GM18873 (cell line): ENCODE results near the gene WWOX.

Source experiments
- ATAC-seq: cut with Tn5 transposase; IDR thresholded peaks from one replicate; pipeline ENCODE4 v1.9.1; 2021; ENCODE audit warnings: mild to moderate bottlenecking, moderate library complexity, moderate number of reproducible peaks; ENCODE audit not compliant: unreplicated experiment, low FRiP score

WWOX gene

DNA sequence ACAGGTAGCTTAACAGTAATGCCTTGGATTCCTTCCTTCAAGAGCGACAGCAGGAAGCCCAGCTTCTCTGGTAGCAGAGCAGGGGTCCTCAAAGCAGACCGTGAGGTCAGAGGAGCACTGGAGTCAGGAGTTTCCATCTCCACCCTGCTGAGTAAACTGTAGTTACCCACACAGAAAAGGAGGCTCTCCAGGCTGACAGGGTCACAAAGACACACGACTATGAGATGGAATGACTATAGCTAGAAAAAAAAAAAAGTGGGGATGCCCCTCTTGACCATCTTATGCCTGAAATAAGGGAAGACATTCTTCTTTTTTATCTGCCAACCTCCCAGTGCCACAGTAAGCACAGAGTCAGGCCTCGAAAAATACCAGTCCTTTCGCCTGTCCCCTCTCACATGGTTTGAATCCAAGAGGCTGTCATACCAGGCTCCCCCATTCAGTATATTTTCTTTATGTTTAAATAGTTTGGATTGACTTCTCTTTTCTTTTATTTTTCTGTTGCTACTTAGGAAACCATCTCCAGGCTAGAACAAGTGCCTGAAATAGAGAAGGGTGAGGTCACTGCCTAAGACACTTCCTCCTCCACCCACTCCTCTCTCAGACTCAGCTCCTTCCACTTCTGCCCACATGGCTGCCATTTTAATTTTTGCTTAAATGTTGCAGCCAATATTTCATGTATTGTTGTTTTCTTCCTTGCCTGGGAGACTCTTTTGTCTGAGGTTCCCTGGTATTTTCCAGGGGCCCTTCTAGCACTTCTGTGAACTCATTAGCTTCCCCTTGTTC is 793.7 kb downstream of the WWOX start:
- no peak for ATAC-seq

DNA sequence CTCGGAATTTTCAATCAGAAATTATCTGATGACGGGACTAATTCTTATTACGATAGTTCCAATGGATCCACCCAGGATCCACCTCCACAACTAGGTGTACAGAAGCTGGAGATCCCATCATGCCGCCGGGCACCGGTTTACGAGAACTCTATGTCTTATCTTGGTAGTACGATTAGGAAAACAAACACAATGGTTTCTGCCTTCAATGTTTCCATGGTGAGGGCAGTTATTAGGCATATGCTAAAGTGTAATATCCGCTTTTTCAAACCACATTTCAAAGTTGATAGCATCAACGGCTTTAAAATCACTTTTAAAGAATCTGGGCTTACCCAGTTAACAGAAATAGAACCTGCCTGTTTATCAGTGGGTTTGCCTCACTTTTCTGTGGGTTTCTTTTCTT is 795.4 kb downstream of the WWOX start:
- no peak for ATAC-seq

- no peak for ATAC-seq
These were observed 796.2 kb downstream of the WWOX start for GRCh38 chr16:78895681-78896080.

DNA sequence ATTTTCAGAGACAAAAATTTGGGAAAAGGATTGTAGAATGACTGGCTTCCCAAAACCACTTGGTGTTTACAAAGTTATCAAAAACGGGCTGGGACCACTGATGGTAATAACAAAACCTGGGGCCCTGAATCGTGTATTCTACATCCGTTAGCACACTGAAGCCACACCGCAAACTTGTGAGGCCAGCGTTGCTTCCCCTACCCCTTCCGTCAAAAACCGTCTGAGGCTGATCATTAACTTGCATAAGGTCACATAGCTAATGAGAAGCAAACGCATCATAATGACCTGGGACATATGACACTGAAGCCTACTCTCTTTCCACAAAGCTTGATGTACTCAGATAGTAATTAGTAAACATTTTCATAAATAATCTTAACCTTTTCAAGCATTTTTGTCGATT is 796.8 kb downstream of the WWOX start:
- ATAC-seq = no peak

- ATAC-seq = no peak
These were observed 797.8 kb downstream of the WWOX start for GRCh38 chr16:78897299-78897698.

DNA sequence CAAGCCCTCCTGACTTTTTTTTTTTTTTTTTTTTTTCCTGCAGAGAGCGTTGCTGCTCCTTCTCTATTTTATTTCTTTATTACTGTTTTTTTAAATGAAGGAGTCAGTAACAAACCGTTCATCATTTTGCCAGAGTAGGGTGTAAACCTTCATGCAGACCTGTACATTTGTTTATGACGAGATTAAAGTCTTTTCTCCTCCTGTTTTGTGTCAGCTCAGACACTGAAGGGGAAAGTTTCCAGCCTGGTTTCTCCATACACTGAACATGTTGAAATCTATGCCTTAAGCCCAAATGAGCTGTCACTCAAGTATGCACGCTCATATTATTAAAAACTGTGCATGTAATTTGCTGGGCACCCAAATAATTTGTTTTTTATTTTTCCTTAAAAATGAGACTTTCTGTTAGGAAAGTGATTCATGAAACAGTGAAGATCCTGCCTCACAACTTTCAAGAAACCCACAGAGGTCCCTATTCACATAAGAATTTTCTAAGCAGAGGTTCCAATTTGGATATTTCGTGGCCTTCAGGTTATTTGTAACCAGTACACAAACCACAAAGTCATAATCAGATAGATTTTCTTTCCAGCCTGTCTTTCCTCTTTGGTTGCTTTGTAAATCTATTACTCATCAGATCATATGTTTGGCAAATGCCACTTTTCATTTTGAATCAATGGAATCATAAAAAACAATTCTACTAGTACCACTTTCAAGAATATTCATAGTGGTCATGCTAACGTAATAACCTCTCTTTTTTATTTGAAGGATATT is 800.8 kb downstream of the WWOX start:
- no peak for ATAC-seq

- ATAC-seq = no peak
These were observed 801.5 kb downstream of the WWOX start for GRCh38 chr16:78900966-78901365.

DNA sequence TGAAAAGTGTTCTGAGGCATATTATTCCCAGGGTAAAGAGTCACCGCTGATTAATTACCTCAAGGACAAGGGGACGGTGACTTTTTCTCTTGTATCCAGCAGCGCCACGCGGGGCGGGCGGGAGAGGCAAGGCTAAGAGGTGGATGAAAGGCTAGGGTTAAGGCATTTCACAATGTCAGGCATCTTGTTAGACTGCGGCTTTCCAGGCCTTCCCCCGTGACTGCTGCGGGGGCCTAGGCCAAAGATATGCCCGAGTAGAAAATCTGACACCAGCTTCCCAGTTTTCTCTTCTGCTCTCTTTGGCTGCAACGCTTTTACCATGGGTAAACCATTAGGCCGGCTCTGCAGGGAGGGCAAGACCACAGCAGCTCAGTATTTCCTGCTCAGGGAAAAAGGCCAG is 802.9 kb downstream of the WWOX start:
- ATAC-seq = no peak

GRCh38 chr16:78903237-78903636 is 803.8 kb downstream of the WWOX start:
- ATAC-seq = no peak

- no peak for ATAC-seq
These were observed 804.4 kb downstream of the WWOX start for GRCh38 chr16:78903843-78904242.

GRCh38 chr16:78906135-78906534 is 806.7 kb downstream of the WWOX start:
- ATAC-seq = no peak

- no peak for ATAC-seq
These were observed 809.8 kb downstream of the WWOX start for GRCh38 chr16:78909226-78909625.

- no peak for ATAC-seq
These were observed 816.4 kb downstream of the WWOX start for GRCh38 chr16:78915811-78916345.

GRCh38 chr16:78916928-78917545 is 817.6 kb downstream of the WWOX start:
- no peak for ATAC-seq

DNA sequence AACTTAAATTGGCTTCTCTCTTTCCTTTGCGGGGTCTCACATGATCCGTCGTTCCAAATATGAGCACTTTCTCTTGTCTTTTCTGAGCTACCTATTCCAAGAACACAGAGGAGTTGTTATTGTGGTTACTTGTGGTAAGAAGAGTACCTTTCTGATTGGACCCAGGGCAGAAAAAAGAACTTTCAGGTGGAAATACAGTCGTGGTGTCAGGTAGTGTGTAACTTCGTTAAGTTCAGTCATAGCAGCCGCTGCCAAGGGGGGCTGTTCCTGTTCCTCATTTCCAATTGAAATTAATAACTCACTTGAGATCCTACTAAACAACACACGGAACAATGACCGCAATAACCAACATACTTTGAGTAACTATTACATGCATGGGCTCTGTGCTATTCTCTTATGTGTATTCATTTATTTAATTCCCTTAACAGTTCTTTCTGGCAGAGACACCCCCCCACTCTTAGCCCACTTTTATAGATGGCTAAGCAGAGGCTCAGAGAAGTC is 819.4 kb downstream of the WWOX start:
- no peak for ATAC-seq

- no peak for ATAC-seq
These were observed 820.4 kb downstream of the WWOX start for GRCh38 chr16:78919852-78920251.

DNA sequence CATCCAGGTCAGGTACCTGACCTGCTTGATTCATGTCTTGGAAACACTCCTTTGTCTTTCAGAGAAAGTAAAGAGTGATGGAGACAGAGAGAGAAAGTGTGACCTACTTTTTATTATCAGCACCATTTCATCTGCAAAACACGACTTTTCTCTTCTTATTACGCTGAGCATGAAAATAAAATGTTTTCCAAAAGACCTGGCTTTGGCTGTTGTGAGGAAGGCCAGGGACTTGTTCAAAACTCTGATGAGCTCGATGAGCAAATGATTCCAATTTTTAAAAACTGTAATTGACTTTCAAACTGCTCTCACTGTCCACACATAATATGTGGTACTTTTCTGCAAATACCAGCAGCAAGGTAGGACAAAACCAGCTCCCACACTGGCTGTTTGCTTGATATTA is 821.2 kb downstream of the WWOX start:
- ATAC-seq = no peak

DNA sequence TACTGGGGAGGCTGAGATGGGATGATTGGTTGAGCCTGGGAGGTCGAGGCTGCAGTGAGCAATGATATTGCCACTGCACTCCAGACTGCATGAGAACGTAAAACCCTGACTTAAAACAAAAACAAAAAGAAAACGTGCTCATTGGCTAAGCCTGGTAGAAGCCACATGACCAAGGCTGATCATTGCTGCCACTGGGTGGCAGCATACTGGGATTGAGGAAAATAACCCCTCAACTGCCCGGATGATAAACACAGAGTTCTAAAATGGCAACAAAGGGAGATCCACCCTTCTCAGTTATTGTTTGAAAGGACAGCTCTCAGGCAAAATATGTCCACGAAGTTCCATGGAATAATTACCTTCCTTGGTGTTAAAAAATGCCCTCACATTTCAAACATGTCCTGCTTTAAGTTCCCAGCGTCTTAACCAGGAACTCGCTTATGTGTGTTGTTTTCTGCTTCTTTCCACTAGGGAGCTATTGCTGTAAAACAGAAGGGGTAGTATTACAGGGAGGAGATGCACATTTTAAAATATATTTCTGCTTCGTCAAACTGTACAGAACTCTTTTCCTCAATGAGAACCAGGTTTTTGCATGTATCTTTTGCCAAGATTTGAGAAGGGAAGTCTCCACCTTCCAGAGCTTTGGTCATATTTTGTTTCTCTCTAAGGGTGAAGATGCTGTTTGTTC is 825.8 kb downstream of the WWOX start:
- ATAC-seq = no peak

DNA sequence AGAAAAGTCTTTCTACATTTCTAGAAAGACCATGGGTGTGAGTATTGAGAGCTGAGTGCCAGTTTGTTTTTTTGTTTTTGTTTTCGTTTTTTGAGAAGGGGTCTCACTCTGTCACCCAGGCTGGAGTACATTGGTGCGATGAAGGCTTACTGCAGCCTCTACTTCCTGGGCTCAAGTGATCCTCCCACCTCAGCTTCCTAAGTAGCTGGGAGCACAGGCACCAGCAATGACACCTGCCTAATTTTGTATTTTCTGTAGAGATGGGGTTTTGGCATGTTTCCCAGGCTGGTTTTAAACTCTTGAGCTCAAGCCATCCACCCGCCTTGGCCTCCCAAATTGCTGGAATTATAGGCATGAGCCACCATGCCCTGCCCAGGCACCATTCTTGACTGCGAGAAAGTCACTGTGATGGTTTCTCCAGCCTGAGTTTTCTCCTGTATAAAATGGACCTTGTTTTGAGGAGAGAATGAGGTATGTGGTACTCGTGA is 827.3 kb downstream of the WWOX start:
- no peak for ATAC-seq

DNA sequence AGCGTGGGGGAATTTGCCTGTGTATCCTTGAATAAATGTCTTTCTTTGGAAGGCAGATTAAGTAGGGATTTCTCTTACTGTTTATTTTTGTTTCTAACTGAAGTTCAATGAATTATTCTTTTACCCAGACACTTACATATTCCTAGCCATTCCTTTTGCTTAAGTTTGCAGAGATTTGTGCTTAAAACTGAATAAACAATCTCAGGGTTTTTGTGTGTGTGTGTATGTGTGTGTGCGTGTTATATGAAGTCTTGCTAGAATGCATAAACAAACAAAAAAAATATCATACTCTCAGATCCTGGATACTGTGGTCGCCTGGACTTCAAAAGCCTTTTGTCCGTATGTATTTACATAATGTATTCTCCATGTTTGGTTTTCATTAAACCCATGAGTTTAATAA is 828.3 kb downstream of the WWOX start:
- no peak for ATAC-seq
